Daoy (cell line): ENCODE data around the gene ATP5F1E. TPM values are rescaled to one million over a fixed set of nuclear protein-coding genes. Genes with fewer than 3 reads are reported as not detected.

Experiments
- total RNA-seq: library from RNA; depleted of rRNA; stranded (reverse); fragments of >200 nt; shearing (Covaris generic); gene quantifications from 2 replicates; pipeline ENCODE4 v1.2.3, GENCODE V29; 2014; rRNA removed

Gene ATP5F1E
- total RNA-seq, 1 experiment from 2014 or later, result 26.1 TPM

Other genes with a start within 250 kb of the ATP5F1E start
- 1.3 and 3.1 TPM in 2 replicates for gene GNAS-AS1, start 181.4 kb downstream of the ATP5F1E start, total RNA-seq
- 286 and 344 TPM in 2 replicates for gene GNAS, start 179.6 kb downstream of the ATP5F1E start, total RNA-seq
- 33.6 and 40.3 TPM in 2 replicates for gene NELFCD, start 51.1 kb downstream of the ATP5F1E start, total RNA-seq
- 82.4 and 127 TPM in 2 replicates for gene CTSZ, start 25.1 kb downstream of the ATP5F1E start, total RNA-seq
- not detected in 2 replicates for gene TUBB1, start 12.9 kb downstream of the ATP5F1E start, total RNA-seq
- 85.1 and 128 TPM in 2 replicates for gene PRELID3B, start 10.5 kb upstream of the ATP5F1E start, total RNA-seq
- gene ZNF831, start 131.5 kb upstream of the ATP5F1E start, total RNA-seq, result not detected in 2 replicates